Activated T-cell treated with anti-CD3 and anti-CD28 coated beads, Interleukin-2, amount 50 U/mL, for 4 hours (primary cell): ENCODE data around the gene IQCF5. TPM values are rescaled to one million over a fixed set of nuclear protein-coding genes. Genes with fewer than 3 reads are reported as not detected.
"Not testable (repeated sequence)": the region's sequence is repeated elsewhere in the genome, so short reads cannot be mapped to it uniquely, and the experiment has no call there.

Experiments used
- ATAC-seq, 2 donors: fragments of 200-7000 bp; cut with Tn5 transposase; one replicate each; pipeline ENCODE4 v1.10.0; 2021
- DNase-seq: peaks from one replicate; pipeline ENCODE4 v3.0.0-alpha.2; 2020
- H3K27me3 Mint-ChIP-seq: one replicate; pipeline ENCODE4 v1.8.0; 2021; ENCODE audit warnings: low read depth, mixed read lengths
- H3K36me3 Mint-ChIP-seq: one replicate; pipeline ENCODE4 v1.8.0; 2022; ENCODE audit warnings: mixed read lengths; ENCODE audit not compliant: insufficient read depth
- H3K4me1 Mint-ChIP-seq: one replicate; pipeline ENCODE4 v1.8.0; 2021; ENCODE audit warnings: low read depth, mixed read lengths
- H3K4me3 Mint-ChIP-seq: one replicate; pipeline ENCODE4 v1.8.0; 2021; ENCODE audit warnings: mild to moderate bottlenecking, moderate library complexity, mixed read lengths
- H3K9me3 Mint-ChIP-seq: one replicate; pipeline ENCODE4 v1.8.0; 2021; ENCODE audit warnings: mixed read lengths
- total RNA-seq, 3 donors: library from RNA; stranded (reverse); gene quantifications; one replicate each; pipeline ENCODE4 v1.2.1, GENCODE V29; 2021

The IQCF5 gene
- not detected for total RNA-seq

DNA sequence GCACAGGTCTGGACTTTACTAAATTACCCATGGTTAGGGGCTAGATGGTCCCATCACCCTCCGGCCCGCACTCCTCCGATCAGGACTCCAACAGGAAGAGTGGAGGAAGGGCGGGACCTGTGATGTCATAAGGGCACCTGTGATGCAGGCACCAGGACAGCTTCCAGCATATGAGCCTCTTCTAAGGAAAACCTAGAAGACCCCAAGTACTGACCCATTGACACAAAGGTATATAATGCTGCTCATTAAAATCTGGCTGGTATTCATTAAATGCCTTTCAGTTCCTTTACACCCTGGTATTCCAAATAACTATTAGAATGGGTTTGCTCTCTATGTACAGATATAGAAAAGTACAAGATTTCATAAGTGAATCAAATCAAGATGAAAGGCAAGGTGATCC lies at the start of gene IQCF5:
IQCF5 (minus strand) TSS at position 101 of the 400 bp plus-strand sequence; CDS start at position 31, 70 bp downstream.
- ATAC-seq (no peak), DNase-seq (no peak)
- no peaks in the 10 kb centered on the region for H3K36me3 Mint-ChIP-seq
- no peak within 1 kb of the TSS for H3K4me3 Mint-ChIP-seq
- peaks cover 11% of the 10 kb centered on the region for H3K27me3 Mint-ChIP-seq
- H3K4me1 Mint-ChIP-seq = no peaks in the 10 kb centered on the region
- H3K9me3 Mint-ChIP-seq = no peaks in the 10 kb centered on the region

GRCh38 chr3:51921081-51921578 lies 45.7 kb upstream of the IQCF5 start:
- no peaks in the 10 kb centered on the region for H3K4me1 Mint-ChIP-seq
- H3K27me3 Mint-ChIP-seq = peaks cover 6% of the 10 kb centered on the region
- H3K9me3 Mint-ChIP-seq = no peaks in the 10 kb centered on the region
- ATAC-seq (no peak), DNase-seq (no peak)
- H3K4me3 Mint-ChIP-seq = no peak overlapping the region
- H3K36me3 Mint-ChIP-seq = no peaks in the 10 kb centered on the region

DNA sequence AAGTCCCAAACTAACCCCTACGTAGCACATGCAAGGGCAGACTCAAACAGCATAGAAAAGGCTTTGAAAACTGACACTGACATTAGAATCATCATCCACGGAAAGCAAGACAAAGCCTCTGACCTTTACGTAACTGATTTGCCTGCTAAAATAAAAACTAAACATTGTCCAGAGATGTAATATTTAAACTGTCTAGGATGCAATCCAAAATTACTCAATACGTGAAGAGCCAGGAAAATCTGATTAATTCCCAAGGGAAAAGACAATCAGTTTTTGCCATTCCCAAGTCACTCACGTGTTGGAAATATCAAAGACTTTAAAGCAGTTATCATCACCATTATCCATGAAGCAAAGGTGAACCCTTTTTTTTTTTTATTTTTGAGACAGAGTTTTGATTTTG lies 41.0 kb upstream of the IQCF5 start:
- no peak overlapping the region for H3K4me3 Mint-ChIP-seq
- no peaks in the 10 kb centered on the region for H3K36me3 Mint-ChIP-seq
- ATAC-seq (no peak), DNase-seq (no peak)
- H3K27me3 Mint-ChIP-seq = peaks cover 3% of the 10 kb centered on the region
- H3K9me3 Mint-ChIP-seq = no peaks in the 10 kb centered on the region
- no peaks in the 10 kb centered on the region for H3K4me1 Mint-ChIP-seq

GRCh38 chr3:51908026-51908425 lies 32.6 kb upstream of the IQCF5 start:
- H3K9me3 Mint-ChIP-seq = peaks cover 15% of the 10 kb centered on the region
- ATAC-seq (no peak), DNase-seq (no peak)
- H3K36me3 Mint-ChIP-seq = peaks cover 3% of the 10 kb centered on the region
- no peak overlapping the region for H3K4me3 Mint-ChIP-seq
- H3K27me3 Mint-ChIP-seq = peaks cover 37% of the 10 kb centered on the region
- H3K4me1 Mint-ChIP-seq = no peaks in the 10 kb centered on the region

DNA sequence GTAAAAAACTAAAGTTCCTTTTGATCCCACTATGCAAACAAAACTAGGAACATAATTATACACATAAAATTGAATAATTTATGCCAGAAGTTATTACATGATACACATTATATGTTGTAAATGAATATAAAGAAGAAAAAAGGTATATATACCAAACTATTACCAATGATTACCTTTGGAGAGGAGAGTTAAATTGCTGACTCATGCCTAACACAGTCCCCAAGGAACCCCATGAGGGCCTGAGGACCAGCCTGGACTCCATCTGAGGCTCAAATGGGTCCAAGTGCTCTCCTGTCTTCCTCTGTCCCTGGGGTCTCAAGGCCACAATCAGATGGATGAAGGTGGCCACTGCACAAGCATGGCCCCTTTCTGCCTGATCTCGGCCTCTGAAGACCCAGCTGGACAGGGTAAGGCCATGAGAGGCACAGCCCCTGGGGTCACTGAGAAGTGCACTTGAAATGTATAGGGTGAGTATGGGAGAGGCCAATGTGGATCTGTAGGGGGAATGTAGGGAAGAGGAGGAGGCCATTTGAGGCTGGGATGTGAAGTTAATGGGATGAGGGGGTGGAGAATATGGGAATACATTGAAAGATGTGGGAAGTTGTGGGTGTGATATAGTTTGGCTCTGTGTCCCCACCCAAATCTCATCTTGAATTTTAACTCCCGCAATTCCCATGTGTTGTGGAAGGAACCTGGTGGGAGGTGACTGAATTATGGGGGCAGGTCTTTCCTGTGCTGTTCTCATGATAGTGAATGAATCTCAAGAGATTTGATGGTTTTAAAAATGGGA lies 28.8 kb upstream of the IQCF5 start:
- H3K4me1 Mint-ChIP-seq = no peaks in the 10 kb centered on the region
- H3K4me3 Mint-ChIP-seq = no peak overlapping the region
- peaks cover 3% of the 10 kb centered on the region for H3K36me3 Mint-ChIP-seq
- ATAC-seq (no peak), DNase-seq (no peak)
- H3K27me3 Mint-ChIP-seq = peaks cover 48% of the 10 kb centered on the region
- peaks cover 14% of the 10 kb centered on the region for H3K9me3 Mint-ChIP-seq

DNA sequence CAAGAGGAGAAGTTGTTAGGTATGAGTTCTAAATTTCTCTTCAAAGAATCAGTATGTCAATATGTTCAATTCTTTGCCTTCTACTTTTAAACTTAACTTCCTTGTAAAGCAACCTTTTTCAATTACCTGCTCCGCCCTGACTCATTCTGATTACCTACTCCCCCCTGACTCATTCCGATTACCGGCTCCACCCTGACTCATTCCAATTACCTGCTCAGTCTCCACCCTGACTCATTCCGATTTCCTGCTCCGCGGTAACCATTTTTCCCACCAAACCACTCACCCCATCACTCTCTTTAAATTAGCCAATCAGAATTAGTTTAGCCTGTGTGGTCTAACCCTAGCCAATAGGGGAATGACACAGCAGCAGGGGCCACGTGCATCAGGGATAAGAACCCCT lies 27.0 kb upstream of the IQCF5 start:
- not testable (repeated sequence) for H3K9me3 Mint-ChIP-seq, ATAC-seq, H3K36me3 Mint-ChIP-seq, DNase-seq, H3K4me3 Mint-ChIP-seq, H3K4me1 Mint-ChIP-seq
- peaks cover 44% of the 10 kb centered on the region for H3K27me3 Mint-ChIP-seq

DNA sequence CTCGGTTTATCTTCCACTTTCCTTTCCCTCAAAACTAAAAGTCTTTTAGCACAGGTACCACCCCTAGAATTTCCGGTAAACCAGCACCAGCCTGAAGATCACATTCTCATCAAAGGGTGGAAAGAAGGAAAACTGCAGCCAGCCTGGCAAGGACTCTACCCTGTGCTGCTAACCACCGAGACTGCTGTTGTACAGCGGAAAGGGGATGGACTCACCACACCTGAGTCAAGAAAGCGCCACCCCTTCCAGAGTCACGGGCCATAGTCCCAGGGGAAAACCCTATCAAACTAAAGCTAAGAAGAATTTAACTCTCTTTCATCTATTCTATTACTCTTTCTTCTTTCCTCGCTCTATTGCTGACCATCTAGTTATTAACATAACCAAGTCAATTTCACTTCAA lies 24.6 kb upstream of the IQCF5 start:
- H3K27me3 Mint-ChIP-seq = peaks cover 37% of the 10 kb centered on the region
- not testable (repeated sequence) for H3K9me3 Mint-ChIP-seq, ATAC-seq, DNase-seq, H3K4me1 Mint-ChIP-seq, H3K36me3 Mint-ChIP-seq, H3K4me3 Mint-ChIP-seq

- Mint-ChIP-seq H3K27me3 (peaks cover 30% of the 10 kb centered on the region), H3K4me1 (no peaks in the 10 kb centered on the region), H3K9me3 (no peaks in the 10 kb centered on the region), H3K4me3 (no peak overlapping the region), H3K36me3 (no peaks in the 10 kb centered on the region)
- DNase-seq (no peak), ATAC-seq (no peak)
Observed at GRCh38 chr3:51897391-51897790, 22.0 kb upstream of the IQCF5 start.

- DNase-seq (no peak), ATAC-seq (no peak)
- H3K9me3 Mint-ChIP-seq = no peaks in the 10 kb centered on the region
- peaks cover 1% of the 10 kb centered on the region for H3K4me1 Mint-ChIP-seq
- no peaks in the 10 kb centered on the region for H3K36me3 Mint-ChIP-seq
- H3K4me3 Mint-ChIP-seq = no peak overlapping the region
- H3K27me3 Mint-ChIP-seq = peaks cover 26% of the 10 kb centered on the region
Observed at GRCh38 chr3:51896607-51897305, 21.4 kb upstream of the IQCF5 start.

GRCh38 chr3:51894939-51895338 lies 19.5 kb upstream of the IQCF5 start:
- ATAC-seq (no peak), DNase-seq (no peak)
- H3K9me3 Mint-ChIP-seq = no peaks in the 10 kb centered on the region
- no peak overlapping the region for H3K4me3 Mint-ChIP-seq
- H3K4me1 Mint-ChIP-seq = peaks cover 5% of the 10 kb centered on the region
- peaks cover 18% of the 10 kb centered on the region for H3K27me3 Mint-ChIP-seq
- H3K36me3 Mint-ChIP-seq = no peaks in the 10 kb centered on the region

DNA sequence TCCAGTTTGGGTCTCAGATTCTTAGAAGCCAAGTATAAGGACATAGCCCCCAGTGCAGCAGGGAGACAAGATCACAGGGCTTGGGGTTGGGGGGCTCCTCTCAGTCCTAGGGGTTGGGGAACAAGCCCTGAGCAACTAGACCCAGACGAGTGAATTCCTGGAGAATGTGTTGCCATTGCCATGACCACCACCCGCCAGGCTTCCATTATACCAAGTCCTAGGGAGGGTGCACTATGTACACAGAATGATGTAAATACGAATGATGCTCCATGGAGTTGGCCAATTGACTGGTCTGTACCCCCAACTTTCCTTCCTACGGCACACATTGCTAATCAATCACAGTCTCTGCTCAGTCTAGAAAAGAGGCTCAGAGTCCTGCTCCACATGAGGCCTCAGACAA lies 19.0 kb upstream of the IQCF5 start:
- no peak for ATAC-seq

DNA sequence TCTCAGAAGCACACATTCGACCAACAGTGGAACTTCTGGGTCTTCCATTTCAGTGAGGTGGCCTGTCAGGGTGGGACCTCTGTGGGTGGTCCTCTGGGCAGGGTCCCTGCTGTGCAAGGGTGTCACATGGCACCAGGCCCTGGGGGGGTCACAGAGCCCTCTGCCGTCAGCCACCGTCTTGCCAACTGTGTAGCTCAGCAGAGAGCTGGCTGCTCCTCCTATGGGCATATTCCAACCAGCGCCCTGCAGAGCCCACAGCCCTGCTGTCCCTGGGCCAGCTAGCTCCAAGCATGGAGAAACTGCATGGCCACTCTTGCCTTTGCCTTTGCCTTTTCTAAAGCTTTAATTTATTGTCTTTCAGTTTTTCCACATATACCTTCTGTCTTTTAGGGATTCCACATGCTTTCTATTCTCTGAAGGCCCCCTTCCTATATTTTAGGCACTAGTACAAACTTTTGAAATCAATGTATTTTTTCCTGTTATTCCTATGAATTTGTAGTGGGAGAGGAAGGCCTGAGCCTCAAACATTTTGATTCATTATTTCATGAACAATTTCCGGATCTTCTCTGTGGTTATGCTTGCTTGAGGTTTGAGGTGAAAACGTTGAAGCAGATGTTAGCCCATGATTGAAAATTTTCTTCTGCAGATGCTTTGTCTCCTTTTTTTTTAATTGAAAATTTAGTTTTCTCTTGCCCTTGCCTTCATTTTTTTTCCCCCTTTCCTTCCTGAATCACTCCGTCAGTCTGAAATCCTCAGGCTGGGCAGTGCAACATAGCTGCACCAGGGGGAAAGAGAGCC lies 16.0 kb upstream of the IQCF5 start:
- no peak overlapping the region for H3K4me3 Mint-ChIP-seq
- ATAC-seq (no peak), DNase-seq (no peak)
- no peaks in the 10 kb centered on the region for H3K9me3 Mint-ChIP-seq
- peaks cover 5% of the 10 kb centered on the region for H3K4me1 Mint-ChIP-seq
- peaks cover 8% of the 10 kb centered on the region for H3K27me3 Mint-ChIP-seq
- H3K36me3 Mint-ChIP-seq = no peaks in the 10 kb centered on the region

More for the DNA sequence above, 19.0 kb upstream of the IQCF5 start:
- peaks cover 18% of the 10 kb centered on the region for H3K27me3 Mint-ChIP-seq
- no peak for DNase-seq
- H3K36me3 Mint-ChIP-seq = no peaks in the 10 kb centered on the region
- no peak overlapping the region for H3K4me3 Mint-ChIP-seq
- peaks cover 5% of the 10 kb centered on the region for H3K4me1 Mint-ChIP-seq
- no peaks in the 10 kb centered on the region for H3K9me3 Mint-ChIP-seq

DNA sequence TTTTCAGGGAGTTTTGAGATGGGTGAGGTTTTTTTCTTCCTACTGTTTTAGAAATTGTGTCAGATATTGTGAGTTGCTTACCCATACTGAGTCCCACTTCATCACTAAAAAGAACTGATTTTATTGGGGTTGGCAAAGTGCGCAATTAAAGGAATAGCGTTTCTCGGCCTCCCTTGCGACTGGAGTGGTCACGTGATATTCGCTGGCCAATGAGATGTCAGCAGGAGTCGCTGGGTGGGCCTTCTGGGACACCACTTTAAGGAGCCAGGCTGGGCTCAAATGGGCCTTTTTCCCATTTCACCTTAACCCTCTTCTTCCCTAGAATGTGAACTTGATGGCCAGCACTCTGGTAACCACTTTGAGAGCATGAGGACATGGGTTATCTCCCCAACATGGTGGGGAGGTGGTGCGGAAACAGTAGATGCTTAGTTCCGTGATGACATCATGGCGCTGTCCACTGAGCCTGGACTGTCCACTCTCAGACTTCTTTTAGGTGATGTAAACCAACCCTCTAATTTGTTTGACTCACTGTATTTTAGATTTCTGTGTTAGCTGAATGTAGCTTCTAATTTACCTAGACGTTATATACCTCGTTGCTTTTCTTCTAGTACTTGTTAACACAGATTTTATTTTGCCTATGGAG lies 13.2 kb upstream of the IQCF5 start:
- H3K9me3 Mint-ChIP-seq = no peaks in the 10 kb centered on the region
- H3K36me3 Mint-ChIP-seq = no peaks in the 10 kb centered on the region
- H3K4me3 Mint-ChIP-seq = no peak overlapping the region
- H3K27me3 Mint-ChIP-seq = peaks cover 6% of the 10 kb centered on the region
- H3K4me1 Mint-ChIP-seq = peaks cover 5% of the 10 kb centered on the region
- ATAC-seq = no peak
- no peak for DNase-seq

DNA sequence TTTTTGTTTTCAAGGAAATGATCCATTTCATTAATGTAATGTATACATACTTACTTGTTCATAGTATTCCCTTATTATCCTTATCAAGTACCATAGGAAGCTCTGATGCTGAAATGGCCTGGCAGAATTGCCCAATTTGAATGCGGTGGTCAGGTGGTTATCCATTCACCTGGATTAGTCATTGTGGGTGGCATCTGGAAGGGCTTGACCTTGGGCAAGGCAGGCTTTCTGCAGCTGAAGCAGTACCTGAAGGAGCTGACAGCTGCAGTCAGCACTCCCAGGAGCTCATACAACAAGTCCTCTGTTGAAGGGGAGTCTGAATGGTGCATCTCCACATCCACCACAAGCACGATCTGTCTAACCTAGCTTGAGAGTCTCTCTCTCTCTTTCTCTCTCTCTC lies 12.2 kb upstream of the IQCF5 start:
- no peak for ATAC-seq

More for the DNA sequence above, 12.2 kb upstream of the IQCF5 start:
- no peaks in the 10 kb centered on the region for H3K9me3 Mint-ChIP-seq
- DNase-seq = no peak
- no peak overlapping the region for H3K4me3 Mint-ChIP-seq
- H3K36me3 Mint-ChIP-seq = no peaks in the 10 kb centered on the region
- peaks cover 7% of the 10 kb centered on the region for H3K27me3 Mint-ChIP-seq
- peaks cover 5% of the 10 kb centered on the region for H3K4me1 Mint-ChIP-seq
